HEK293T (cell line): ENCODE results near the gene TM4SF4.

Source experiments
- FOXA1 ChIP-seq: fragments of 450-650 bp; IDR thresholded peaks from 2 replicates; pipeline ENCODE4 v1.6.1; 2016; ENCODE audit warnings: mild to moderate bottlenecking
- LEF1 ChIP-seq: fragments of 450-650 bp; IDR thresholded peaks from 2 replicates; pipeline ENCODE4 v1.6.1; 2017; ENCODE audit warnings: mild to moderate bottlenecking, borderline replicate concordance
- SP1 ChIP-seq: fragments of 450-650 bp; IDR thresholded peaks from 2 replicates; pipeline ENCODE4 v1.6.1; 2017
- ZNF384 ChIP-seq: fragments of 450-650 bp; IDR thresholded peaks from 2 replicates; pipeline ENCODE4 v1.6.1; 2016

- TF ChIP-seq ZNF384 (no peak), FOXA1 (no peak), SP1 (no peak), LEF1 (no peak)
These were observed 6.6 kb downstream of the TM4SF4 start for GRCh38 chr3:149481056-149481455.
